GM12878 (cell line): Measurements from ENCODE around the gene HMBS. TPM values are rescaled to one million over a fixed set of nuclear protein-coding genes. Genes with fewer than 3 reads are reported as not detected.
A peak's percentile ranks its signal among the peaks of the same experiment; 100 is the strongest.

ENCODE experiments used
- CHD1 ChIP-seq: IDR thresholded peaks from 2 replicates; pipeline ENCODE4 v1.6.1; 2012; ENCODE audit warnings: low read depth, low read length, improper control_type of control experiment
- CHD4 ChIP-seq: fragments of 200-600 bp; sonication (generic); IDR thresholded peaks from 2 replicates; pipeline ENCODE4 v1.6.1; 2016; ENCODE audit warnings: mild to moderate bottlenecking
- E2F4 ChIP-seq: IDR thresholded peaks from 2 replicates; pipeline ENCODE4 v1.6.1; 2012; ENCODE audit warnings: low read depth, low read length, improper control_type of control experiment
- EGR1 ChIP-seq, 2 experiments: IDR thresholded peaks; 1 replicate in 1 of 2; 2 replicates in 1 of 2; pipeline ENCODE4 v1.6.1; 2011 to 2012; ENCODE audit warnings: low read depth in 2 of 2, low read length in 2 of 2, borderline replicate concordance in 1 of 2, mild to moderate bottlenecking in 1 of 2, moderate library complexity in 1 of 2
- MAX ChIP-seq: IDR thresholded peaks from 2 replicates; pipeline ENCODE4 v1.6.1; 2012; ENCODE audit warnings: low read depth, low read length, improper control_type of control experiment
- NBN ChIP-seq: fragments of 450-650 bp; IDR thresholded peaks from 2 replicates; pipeline ENCODE4 v1.6.1; 2016
- NFIC ChIP-seq: IDR thresholded peaks from 2 replicates; pipeline ENCODE4 v1.6.1; 2012; ENCODE audit warnings: low read depth, mild to moderate bottlenecking, inconsistent platforms, low read length, moderate library complexity
- NR2F1 ChIP-seq: fragments of 450-650 bp; conservative IDR thresholded peaks from 2 replicates; pipeline ENCODE4 v1.6.1; 2017; ENCODE audit warnings: mild to moderate bottlenecking
- PAX5 ChIP-seq: IDR thresholded peaks from 2 replicates; pipeline ENCODE4 v1.6.1; 2011; ENCODE audit warnings: low read depth, low read length, borderline replicate concordance
- POLR2AphosphoS2 ChIP-seq: IDR thresholded peaks from 2 replicates; pipeline ENCODE4 v1.6.1; 2011; ENCODE audit warnings: low read depth, mild to moderate bottlenecking, low read length, improper control_type of control experiment, moderate library complexity
- POLR2AphosphoS5 ChIP-seq: IDR thresholded peaks from 2 replicates; pipeline ENCODE4 v1.6.1; 2011; ENCODE audit warnings: mild to moderate bottlenecking, low read length, inconsistent platforms
- PRDM15 ChIP-seq: fragments of 450-650 bp; formaldehyde crosslinking; IDR thresholded peaks from 2 replicates; pipeline ENCODE4 v1.4.0; 2020; ENCODE audit warnings: mild to moderate bottlenecking, moderate library complexity
- RELB ChIP-seq: fragments of 450-650 bp; IDR thresholded peaks from 2 replicates; pipeline ENCODE4 v1.6.1; 2017; ENCODE audit warnings: low read depth, mild to moderate bottlenecking, moderate library complexity
- RUNX3 ChIP-seq: IDR thresholded peaks from 2 replicates; pipeline ENCODE4 v1.6.1; 2012; ENCODE audit warnings: low read length, inconsistent platforms
- SIX5 ChIP-seq: IDR thresholded peaks from 2 replicates; pipeline ENCODE4 v1.6.1; 2011; ENCODE audit warnings: mild to moderate bottlenecking, low read depth, low read length, moderate library complexity; ENCODE audit not compliant: severe bottlenecking
- SMARCA5 ChIP-seq: fragments of 450-650 bp; IDR thresholded peaks from 2 replicates; pipeline ENCODE4 v1.6.1; 2017; ENCODE audit warnings: mild to moderate bottlenecking
- SPI1 ChIP-seq: IDR thresholded peaks from 2 replicates; pipeline ENCODE4 v1.6.1; 2011; ENCODE audit warnings: low read depth, mild to moderate bottlenecking, low read length, moderate library complexity, borderline replicate concordance; ENCODE audit not compliant: insufficient read depth
- SUZ12 ChIP-seq: fragments of 200-600 bp; sonication (generic); IDR thresholded peaks from one replicate; pipeline ENCODE4 v1.6.1; 2018; ENCODE audit warnings: antibody characterized with exemption, mild to moderate bottlenecking; ENCODE audit not compliant: unreplicated experiment
- TBL1XR1 ChIP-seq: IDR thresholded peaks from 2 replicates; pipeline ENCODE4 v1.6.1; 2012; ENCODE audit warnings: low read depth, low read length, improper control_type of control experiment
- WRNIP1 ChIP-seq: IDR thresholded peaks from 2 replicates; pipeline ENCODE4 v1.6.1; 2011; ENCODE audit warnings: low read depth, low read length, improper control_type of control experiment, borderline replicate concordance
- YBX1 ChIP-seq: fragments of 450-650 bp; IDR thresholded peaks from 2 replicates; pipeline ENCODE4 v1.6.1; 2016; ENCODE audit warnings: antibody characterized with exemption
- YY1 ChIP-seq: IDR thresholded peaks from 2 replicates; pipeline ENCODE4 v1.6.1; 2011; ENCODE audit warnings: low read depth, mild to moderate bottlenecking, low read length
- polyA plus RNA-seq, 11 experiments: library from polyadenylated mRNA; depleted of rRNA in 4 of 11; unstranded in 6 of 11; stranded (reverse) in 5 of 11; fragments of >200 nt; fragmentation: Nextera tagmentation in 4 of 11; fragmentation: Illumina TruSeq in 1 of 11; extraction: Ambion mirVana in 4 of 11; extraction: Trizol in 1 of 11; gene quantifications; 1 replicate in 1 of 11; 2 replicates in 10 of 11; pipeline versions ENCODE4 v1.2.1 to v1.2.3, GENCODE V29; 2011 to 2016; ENCODE audit warnings: inconsistent platforms in 2 of 11, missing spikeins in 2 of 11, low read depth in 1 of 11
- total RNA-seq, 4 experiments: library from RNA; depleted of rRNA in 3 of 4; stranded (reverse); fragments of >200 nt in 3 of 4; fragmentation: Illumina TruSeq in 1 of 4; extraction: Trizol in 1 of 4; gene quantifications; 2 replicates each; pipeline versions ENCODE4 v1.2.1 to v1.2.3, GENCODE V29; 2013 to 2021

HMBS gene
- total and polyA plus RNA-seq, 10 of the 15 experiments (the other 5 are each of a cell fraction or from before 2014, with no cell fraction given) = 17.7 to 96.7 (median 49.7) TPM

- TF ChIP-seq POLR2AphosphoS2 = no peak
- no peak for TF ChIP-seq SUZ12
- peak; percentile 42; the same call in 1 of the 2 replicates for TF ChIP-seq PAX5
- no peak for TF ChIP-seq SMARCA5
- TF ChIP-seq TBL1XR1 = no peak
- peak; percentile 64; the same call in 1 of the 2 replicates for TF ChIP-seq NBN
- TF ChIP-seq PRDM15 (CRISPR knock-in tag) = no peak
- no peak for TF ChIP-seq EGR1 (IDR thresholded peaks at IDR 0.05; ENCODE audit: borderline replicate concordance in 1 of 2, low read depth in 2 of 2, low read length in 2 of 2)
- TF ChIP-seq POLR2AphosphoS5 = peak; percentile 72
- no peak for TF ChIP-seq NFIC
- peak; percentile 62; the same call in 1 of the 2 replicates for TF ChIP-seq RELB
- TF ChIP-seq SIX5 = no peak
- TF ChIP-seq E2F4 = no peak
- TF ChIP-seq YY1 = no peak
- no peak for TF ChIP-seq CHD1
- TF ChIP-seq SPI1 = no peak
- no peak for TF ChIP-seq YBX1
- TF ChIP-seq NR2F1 = peak; percentile 43; the same call in 1 of the 2 replicates
- TF ChIP-seq WRNIP1 = no peak
- no peak for TF ChIP-seq MAX
- no peak for TF ChIP-seq CHD4
- no peak for TF ChIP-seq RUNX3
Measured at GRCh38 chr11:119106564-119107537, 22.2 kb downstream of the HMBS start, which contains the start of gene C2CD2L (continued).
